K562 (cell line): Measurements from ENCODE around the gene FOXJ3. TPM values are rescaled to one million over a fixed set of nuclear protein-coding genes. Genes with fewer than 3 reads are reported as not detected.

Source experiments
- ATAC-seq: fragments of 200-7000 bp; cut with Tn5 transposase; 3 replicates; pipeline ENCODE4 v1.9.1; 2020; ENCODE audit warnings: moderate library complexity
- BruUV-seq: library from RNA; stranded (reverse); fragments of 400-500 nt; replicated peaks from 2 replicates; lab custom pipeline; 2021; lab: Mats Ljungman, UMichigan
- CTCF ChIA-PET: fragments of 300-600 bp; formaldehyde crosslinking; extraction: SDS; loops from one replicate; lab custom pipeline; 2021; ENCODE audit warnings: low intra/inter-chr PET ratio; lab: Yijun Ruan, JAX
- POLR2A ChIA-PET: fragments of 300-600, 350-650 bp; sonication (Branson Sonifier 250); formaldehyde crosslinking; extraction: SDS; loops from one replicate; lab custom pipeline; 2021; ENCODE audit warnings: antibody characterized with exemption, inconsistent platforms; lab: Yijun Ruan, JAX
- DNase-seq, 4 experiments: peaks; one replicate each; pipeline versions ENCODE4 v3.0.0 to v3.0.0-alpha.2; 2011 to 2018; ENCODE audit warnings: low spot score in 3 of 4, mixed read lengths in 3 of 4; ENCODE audit errors: extremely low read depth in 1 of 4
- FAIRE-seq: peaks from 2 replicates; lab custom pipeline; 2011; peaks lifted over from hg19 to GRCh38; lab: Jason Lieb, UNC
- H2AFZ ChIP-seq: 2 replicates; pipeline ENCODE4 v1.6.0; 2011; ENCODE audit warnings: low read depth, low read length, control low read depth, inconsistent platforms
- H3K27ac ChIP-seq: fragments of 200-600 bp; 3 replicates; pipeline ENCODE4 v1.8.0; 2011; ENCODE audit warnings: low read depth, mild to moderate bottlenecking, control low read depth, inconsistent platforms, low read length, moderate library complexity, mixed read lengths; ENCODE audit errors: extremely low read depth
- H3K27me3 ChIP-seq, 2 experiments: fragments of 300-600 bp in 1 of 2; 2 replicates in 1 of 2; 3 replicates in 1 of 2; pipeline versions ENCODE4 v1.6.0 to v1.8.0; 2011; ENCODE audit warnings: inconsistent platforms in 2 of 2, low read length in 2 of 2, mild to moderate bottlenecking in 1 of 2, mixed read lengths in 1 of 2, moderate library complexity in 1 of 2; ENCODE audit not compliant: control insufficient read depth in 2 of 2, insufficient read depth in 2 of 2
- H3K36me3 ChIP-seq: fragments of 300-600 bp; 3 replicates; pipeline ENCODE4 v1.8.0; 2011; ENCODE audit warnings: mild to moderate bottlenecking, low read length, inconsistent platforms; ENCODE audit not compliant: control insufficient read depth, insufficient read depth
- H3K4me1 ChIP-seq, 2 experiments: fragments of 200-600 bp in 1 of 2; replicated peaks in 1 of 2; 2 replicates in 1 of 2; 3 replicates in 1 of 2; pipeline versions ENCODE4 v1.5.1 to v1.8.0; 2011; ENCODE audit warnings: inconsistent platforms in 2 of 2, low read length in 2 of 2, mild to moderate bottlenecking in 1 of 2, mixed read lengths in 1 of 2, moderate library complexity in 1 of 2; ENCODE audit not compliant: control insufficient read depth in 2 of 2, insufficient read depth in 2 of 2
- H3K4me2 ChIP-seq: 2 replicates; pipeline ENCODE4 v1.6.1; 2011; ENCODE audit warnings: low read length, control low read depth, inconsistent platforms, mixed read lengths; ENCODE audit not compliant: insufficient read depth
- H3K4me3 ChIP-seq: fragments of 200-600 bp; sonication (generic), shearing (Covaris generic); 2 replicates; pipeline ENCODE4 v1.5.1; 2016; ENCODE audit warnings: control low read depth, inconsistent platforms
- H3K79me2 ChIP-seq: fragments of 200-600 bp; 3 replicates; pipeline ENCODE4 v1.8.0; 2011; ENCODE audit warnings: low read length, inconsistent platforms; ENCODE audit not compliant: control insufficient read depth, insufficient read depth
- H3K9ac ChIP-seq, 2 experiments: 2 replicates each; pipeline versions ENCODE4 v1.6.0 to v1.6.1; 2011; ENCODE audit warnings: low read depth in 2 of 2, low read length in 2 of 2, control low read depth in 1 of 2, inconsistent platforms in 1 of 2, mild to moderate bottlenecking in 1 of 2, mixed read lengths in 1 of 2; ENCODE audit not compliant: insufficient read depth in 1 of 2
- H3K9me1 ChIP-seq: one replicate; pipeline ENCODE4 v1.6.0; 2011; ENCODE audit warnings: inconsistent platforms, mild to moderate bottlenecking, low read length, moderate library complexity; ENCODE audit not compliant: control insufficient read depth, insufficient read depth
- H3K9me3 ChIP-seq: replicated peaks from 2 replicates; pipeline ENCODE4 v1.5.1; 2011; ENCODE audit warnings: low read depth, low read length, inconsistent platforms; ENCODE audit not compliant: control insufficient read depth, insufficient read depth
- H4K20me1 ChIP-seq: replicated peaks from 2 replicates; pipeline ENCODE4 v1.6.1; 2011; ENCODE audit warnings: low read length, inconsistent platforms, mixed read lengths; ENCODE audit not compliant: control insufficient read depth, insufficient read depth
- ADNP ChIP-seq: fragments of 200-800 bp; sonication (Bioruptor generic); IDR thresholded peaks from 2 replicates; pipeline ENCODE4 v1.6.1; 2016; ENCODE audit warnings: missing genetic modification characterization, missing compliant biosample characterization
- CC2D1A ChIP-seq: fragments of 450-650 bp; IDR thresholded peaks from 2 replicates; pipeline ENCODE4 v1.6.1; 2017; ENCODE audit warnings: mild to moderate bottlenecking
- DEAF1 ChIP-seq: fragments of 450-650 bp; formaldehyde crosslinking; IDR thresholded peaks from 2 replicates; pipeline ENCODE4 v1.4.0; 2020; ENCODE audit warnings: mild to moderate bottlenecking, moderate library complexity
- KAT8 ChIP-seq: fragments of 450-650 bp; IDR thresholded peaks from 2 replicates; pipeline ENCODE4 v1.6.1; 2016; ENCODE audit warnings: low read depth, mild to moderate bottlenecking
- LARP7 ChIP-seq: fragments of 450-650 bp; IDR thresholded peaks from 2 replicates; pipeline ENCODE4 v1.6.1; 2016
- PTBP1 ChIP-seq: fragments of 200-400 bp; formaldehyde crosslinking; IDR thresholded peaks from 2 replicates; pipeline ENCODE4 v1.6.1; 2017; ENCODE audit warnings: low read depth, low read length
- ZNF445 ChIP-seq: fragments of 250-450 bp; sonication (Bioruptor Pico); IDR thresholded peaks from 2 replicates; pipeline ENCODE4 v1.4.0; 2020; ENCODE audit warnings: low read depth, mild to moderate bottlenecking, moderate library complexity
- WGBS: fragments of 100-300 bp; shearing (Covaris generic); methylation state at CpG from one replicate; pipeline ENCODE4 v1.1.6; 2016; ENCODE audit warnings: low coverage, mixed read lengths; ENCODE audit not compliant: insufficient coverage; ENCODE audit errors: missing lambda C conversion rate; 5-methylcytosine and 5-hydroxymethylcytosine counted together
- in situ Hi-C: fragments of 300-500 bp; cut with MboI; formaldehyde crosslinking; loops from 4 replicates; pipeline ENCODE4 v1.15.0; 2018; ENCODE audit warnings: inconsistent platforms, mixed read lengths
- intact Hi-C: fragments of 100-400 bp; cut with micrococcal nuclease; formaldehyde crosslinking; loops from 2 replicates; pipeline ENCODE4 v1.14.2; 2022
- polyA plus RNA-seq, 8 experiments: library from polyadenylated mRNA; depleted of rRNA in 4 of 8; stranded (reverse) in 5 of 8; unstranded in 3 of 8; fragments of >200 nt; fragmentation: Nextera tagmentation in 2 of 8; fragmentation: Illumina TruSeq in 1 of 8; extraction: Ambion mirVana in 2 of 8; extraction: Trizol in 1 of 8; gene quantifications; 2 replicates each; pipeline versions ENCODE4 v1.2.1 to v1.2.3, GENCODE V29; 2011 to 2014; ENCODE audit warnings: inconsistent platforms in 1 of 8, missing spikeins in 1 of 8
- total RNA-seq, 7 experiments: library from RNA; depleted of rRNA in 6 of 7; stranded (reverse); fragments of >200 nt in 6 of 7; fragmentation: Illumina TruSeq in 2 of 7; extraction: Trizol in 2 of 7; gene quantifications; 2 replicates each; pipeline versions ENCODE4 v1.2.1 to v1.2.3, GENCODE V29; 2011 to 2021; ENCODE audit warnings: low replicate concordance in 1 of 7

Gene FOXJ3
- total and polyA plus RNA-seq, 9 of the 15 experiments (the other 6 are each of a cell fraction or from before 2014, with no cell fraction given), result 8.7 to 35.3 (median 23.4) TPM

- BruUV-seq, result no TSS peak
Measured at GRCh38 chr1:42325014-42325402, 10.0 kb downstream of the FOXJ3 start.

More at GRCh38 chr1:42325014-42325402, 10.0 kb downstream of the FOXJ3 start:
- Histone ChIP-seq H3K27me3 (no peaks in the 10 kb centered on the region), H3K4me1 (peaks cover 6 to 21% of the 10 kb centered on the region in 2 experiments; a peak in 3 of 5 replicates), H3K4me3 (no peak overlapping the region), H2AFZ (no peak overlapping the region), H4K20me1 (no peaks in the 10 kb centered on the region; the same call in 1 of the 2 replicates), H3K9me3 (no peaks in the 10 kb centered on the region), H3K27ac (no peak overlapping the region), H3K79me2 (peaks cover 96% of the 10 kb centered on the region), H3K4me2 (no peak overlapping the region), H3K9me1 (peaks cover 8% of the 10 kb centered on the region), H3K36me3 (peaks cover 14% of the 10 kb centered on the region), H3K9ac (no peak overlapping the region)
- DNase-seq (no peak), FAIRE-seq (no peak), ATAC-seq (no peak)
- 77% methylated on average over 2 of the region's 2 CpGs for WGBS
- ChIA-PET CTCF (no interaction called here), POLR2A (interaction anchor here (0.6 to 3.6 kb wide), 2 partner anchors 8 to 392 kb away, joined by 3 to 19 read pairs; no protein-coding TSS in a partner anchor)
- in situ Hi-C loops (no loop called here), intact Hi-C loops (no loop called here)
- no peak for TF ChIP-seq PTBP1
- no peak for TF ChIP-seq ADNP (tag)
- TF ChIP-seq CC2D1A, result no peak
- TF ChIP-seq ZNF445 (CRISPR knock-in tag), result no peak
- TF ChIP-seq KAT8, result no peak
- no peak for TF ChIP-seq DEAF1 (CRISPR knock-in tag)
- TF ChIP-seq LARP7, result no peak
